DND-41 (cell line): ENCODE measurements around the gene LCE2D.

Experiments
- CTCF ChIP-seq: IDR thresholded peaks from 2 replicates; pipeline ENCODE4 v1.5.1; 2012; ENCODE audit warnings: borderline replicate concordance, low read length, moderate library complexity, mild to moderate bottlenecking; ENCODE audit not compliant: poor library complexity, severe bottlenecking; ENCODE audit errors: extremely low read depth
- EZH2 ChIP-seq: IDR thresholded peaks from 3 replicates; pipeline ENCODE4 v1.6.1; 2012; ENCODE audit warnings: borderline replicate concordance, low read depth, mild to moderate bottlenecking, moderate library complexity, low read length, inconsistent platforms; ENCODE audit not compliant: severe bottlenecking

- TF ChIP-seq CTCF, result no peak
- no peak for TF ChIP-seq EZH2
Observed at GRCh38 chr1:152621993-152622392, 41.2 kb upstream of the LCE2D start.
